GM21390 (cell line): ENCODE results near the gene RAPGEF5.

Experiments
- ATAC-seq: cut with Tn5 transposase; IDR thresholded peaks from one replicate; pipeline ENCODE4 v1.9.1; 2021; ENCODE audit not compliant: unreplicated experiment

Gene RAPGEF5, protein sequence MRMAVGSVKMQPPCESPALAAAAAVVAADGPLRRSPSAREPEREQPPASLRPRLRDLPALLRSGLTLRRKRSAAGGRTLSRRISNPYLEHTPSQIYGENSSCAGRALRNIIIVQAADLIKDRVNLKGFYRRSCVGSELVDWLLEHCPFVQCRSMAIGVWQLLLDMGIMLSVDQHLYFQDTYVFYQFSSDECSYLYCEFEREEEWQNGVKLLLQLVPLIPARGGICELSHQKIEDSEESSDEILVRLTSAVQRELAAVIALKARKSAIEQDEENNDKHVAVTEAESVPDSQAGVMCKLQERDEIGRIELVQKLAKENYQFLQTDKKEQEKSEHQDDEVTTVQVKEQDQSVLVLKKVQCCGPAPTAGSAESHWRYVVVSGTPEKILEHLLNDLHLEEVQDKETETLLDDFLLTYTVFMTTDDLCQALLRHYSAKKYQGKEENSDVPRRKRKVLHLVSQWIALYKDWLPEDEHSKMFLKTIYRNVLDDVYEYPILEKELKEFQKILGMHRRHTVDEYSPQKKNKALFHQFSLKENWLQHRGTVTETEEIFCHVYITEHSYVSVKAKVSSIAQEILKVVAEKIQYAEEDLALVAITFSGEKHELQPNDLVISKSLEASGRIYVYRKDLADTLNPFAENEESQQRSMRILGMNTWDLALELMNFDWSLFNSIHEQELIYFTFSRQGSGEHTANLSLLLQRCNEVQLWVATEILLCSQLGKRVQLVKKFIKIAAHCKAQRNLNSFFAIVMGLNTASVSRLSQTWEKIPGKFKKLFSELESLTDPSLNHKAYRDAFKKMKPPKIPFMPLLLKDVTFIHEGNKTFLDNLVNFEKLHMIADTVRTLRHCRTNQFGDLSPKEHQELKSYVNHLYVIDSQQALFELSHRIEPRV

DNA sequence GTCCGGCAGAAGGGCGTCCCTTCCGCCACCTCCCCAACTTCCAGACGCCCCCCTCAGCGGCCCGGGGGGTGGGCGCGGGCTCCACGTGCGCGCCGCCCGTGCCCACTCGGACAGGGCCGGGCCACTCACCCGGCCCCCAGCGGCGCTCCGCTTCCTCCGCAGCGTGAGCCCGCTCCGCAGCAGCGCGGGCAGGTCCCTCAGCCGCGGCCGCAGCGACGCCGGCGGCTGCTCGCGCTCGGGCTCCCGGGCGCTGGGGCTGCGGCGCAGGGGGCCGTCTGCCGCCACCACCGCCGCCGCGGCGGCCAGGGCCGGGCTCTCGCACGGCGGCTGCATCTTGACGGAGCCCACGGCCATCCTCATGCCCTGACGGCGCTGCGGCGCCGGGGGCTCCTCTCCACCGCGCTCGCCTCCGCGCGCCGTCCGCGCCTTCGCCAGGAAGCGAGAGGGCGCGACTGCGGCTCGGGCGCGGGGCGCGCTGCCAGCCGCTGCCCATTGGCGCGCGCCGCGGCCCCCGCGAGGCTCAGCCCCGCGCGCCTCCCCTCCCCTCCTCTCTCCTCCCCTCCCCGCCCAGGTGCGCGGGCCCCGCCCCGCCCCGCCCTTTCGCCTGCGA is at the start of gene RAPGEF5:
RAPGEF5 (minus strand) TSS at position 454 of the 610 bp plus-strand sequence; CDS start at position 360, 94 bp downstream.
- peak; percentile 66 for ATAC-seq

DNA sequence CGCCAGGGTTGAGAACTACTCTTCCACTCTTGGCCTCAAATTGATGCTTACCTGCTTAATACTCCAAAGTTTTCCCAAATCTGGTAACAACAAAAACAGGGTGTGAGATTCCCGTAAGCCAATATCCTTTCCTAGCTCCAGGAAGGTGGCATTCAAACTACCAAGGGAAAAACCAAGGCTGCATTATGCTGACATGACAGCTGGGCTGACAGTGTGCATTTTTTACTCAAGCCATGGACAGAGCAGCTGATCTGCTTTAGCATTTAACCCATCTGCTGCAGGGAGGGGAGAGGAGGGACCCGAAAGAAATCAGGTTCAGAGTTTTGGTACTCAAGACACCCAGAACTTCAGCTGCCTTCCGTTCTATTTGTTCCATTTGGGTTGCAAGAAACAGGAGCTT is 49.8 kb upstream of the RAPGEF5 start:
- ATAC-seq: no peak

DNA sequence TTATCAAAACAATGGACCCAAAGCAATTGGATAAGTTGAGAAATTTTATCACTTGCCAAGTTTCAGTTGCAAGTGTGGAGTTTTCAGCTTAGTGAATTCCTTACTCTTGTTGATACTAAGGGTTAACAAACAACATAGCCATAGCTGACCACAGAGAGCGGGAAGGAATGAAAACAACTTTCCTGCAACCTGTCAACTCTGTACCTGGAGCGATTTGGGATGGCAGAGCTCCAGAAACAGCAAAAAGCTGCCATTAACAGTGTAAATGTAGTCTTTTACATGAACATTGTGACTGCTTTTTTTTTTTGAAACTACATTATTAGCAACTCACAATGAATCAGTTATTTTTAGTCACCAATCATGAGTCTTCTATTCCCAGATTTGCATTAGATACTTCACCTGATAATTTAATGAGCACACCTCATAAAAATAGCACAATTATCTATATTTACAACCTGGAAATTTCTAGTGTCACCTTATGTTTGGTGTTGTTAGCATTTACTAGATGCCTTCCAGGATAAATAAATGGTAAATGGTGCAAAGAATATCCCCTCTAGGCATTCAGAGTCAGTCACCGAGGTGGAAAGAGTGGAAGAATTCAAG is 47.6 kb upstream of the RAPGEF5 start:
- ATAC-seq: no peak

DNA sequence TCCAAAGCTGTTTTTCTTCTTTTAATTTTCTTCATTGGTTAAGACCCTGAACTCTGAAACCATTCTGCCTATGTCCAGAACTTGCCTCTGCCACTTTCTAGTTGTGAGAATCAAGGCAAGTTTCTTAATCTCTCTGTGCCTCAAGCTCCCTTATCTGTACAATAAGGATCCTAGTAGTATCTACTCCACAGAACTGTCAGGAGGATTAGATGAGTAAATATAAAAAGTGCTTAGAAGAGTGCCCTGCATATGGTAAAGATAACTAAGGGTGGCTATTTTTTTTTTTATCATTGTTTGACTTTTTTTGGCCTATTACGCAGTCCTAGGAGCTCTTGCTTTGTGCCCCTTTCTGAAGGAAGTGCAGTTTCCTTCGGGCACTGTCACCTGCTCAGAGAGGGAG is 46.4 kb upstream of the RAPGEF5 start:
- ATAC-seq: no peak

DNA sequence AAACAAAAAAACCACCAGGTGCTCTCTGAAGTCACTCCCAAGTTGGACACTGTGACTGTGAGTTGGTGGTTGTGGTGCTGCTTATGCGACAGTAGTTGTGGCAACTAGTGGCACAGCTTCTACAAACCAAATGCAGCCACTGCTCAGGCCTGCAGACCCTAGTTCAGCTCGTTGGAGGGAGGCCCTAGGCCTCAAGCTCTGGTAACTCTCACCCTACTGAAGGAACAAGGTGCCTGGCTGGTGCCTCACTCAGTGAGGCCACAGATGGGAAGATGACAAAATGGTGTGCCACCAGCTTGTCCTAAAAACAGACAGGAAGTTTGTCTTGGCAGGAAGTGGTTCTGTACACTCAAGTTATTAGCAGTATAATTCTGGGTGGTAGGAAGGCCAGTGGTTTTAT is 45.3 kb upstream of the RAPGEF5 start:
- ATAC-seq: no peak

DNA sequence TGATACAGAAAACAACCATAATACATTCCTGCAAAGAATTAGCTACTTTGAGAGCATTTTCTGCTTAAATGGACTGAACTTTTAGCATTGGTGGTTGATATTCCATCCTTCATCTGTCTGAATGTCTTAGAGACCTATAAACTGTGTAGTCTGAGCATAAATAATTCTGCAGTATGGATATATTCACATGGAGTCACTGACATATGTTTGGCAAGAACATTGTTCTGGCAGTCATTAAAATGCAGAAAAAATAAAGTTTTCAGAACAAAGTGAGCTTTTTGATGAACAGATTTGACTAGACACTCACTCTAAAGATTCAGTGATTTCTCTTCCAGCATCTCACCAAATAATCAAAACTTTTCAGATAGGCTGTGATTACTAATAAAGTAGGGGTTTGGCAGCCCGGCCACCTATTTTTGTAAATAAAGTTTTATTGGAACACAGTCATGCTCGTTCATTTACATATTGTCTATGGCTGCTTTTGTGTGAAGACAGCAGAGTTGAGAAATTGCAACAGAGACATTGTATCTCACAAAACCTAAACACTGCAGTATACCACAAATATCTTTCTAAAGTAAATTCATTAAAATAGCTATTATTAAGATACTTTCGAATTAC is 44.1 kb upstream of the RAPGEF5 start:
- ATAC-seq: no peak

DNA sequence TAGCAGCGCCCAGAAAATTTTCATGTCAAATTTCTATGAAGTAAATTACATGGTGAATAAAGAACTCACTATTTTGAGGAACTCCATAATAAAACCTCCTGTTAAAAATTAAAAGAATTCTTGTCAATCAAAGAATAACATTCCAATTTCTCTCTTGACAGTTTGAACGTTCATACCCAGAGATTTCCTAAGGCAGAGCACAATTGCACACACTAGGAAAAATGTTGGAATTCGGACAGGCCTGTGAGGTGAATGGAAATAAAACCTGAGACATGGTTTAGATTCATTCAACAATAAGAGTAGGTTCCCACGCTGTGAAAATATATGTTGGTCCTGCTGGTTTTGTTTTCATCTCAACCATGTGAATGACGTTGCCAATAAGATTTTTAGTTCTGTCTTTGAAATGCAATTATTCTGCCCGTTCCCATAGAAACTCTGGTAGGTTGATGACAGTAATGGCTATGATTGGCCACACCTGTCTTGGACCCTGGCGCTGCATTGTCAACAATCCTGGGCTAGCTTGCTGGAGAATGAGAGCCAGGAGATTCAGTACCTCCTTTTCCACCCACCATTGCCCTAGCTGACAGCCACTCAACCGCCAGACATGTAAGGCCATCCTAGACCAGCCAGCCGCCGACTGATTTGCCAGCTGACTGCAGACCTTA is 43.3 kb upstream of the RAPGEF5 start:
- no peak for ATAC-seq

DNA sequence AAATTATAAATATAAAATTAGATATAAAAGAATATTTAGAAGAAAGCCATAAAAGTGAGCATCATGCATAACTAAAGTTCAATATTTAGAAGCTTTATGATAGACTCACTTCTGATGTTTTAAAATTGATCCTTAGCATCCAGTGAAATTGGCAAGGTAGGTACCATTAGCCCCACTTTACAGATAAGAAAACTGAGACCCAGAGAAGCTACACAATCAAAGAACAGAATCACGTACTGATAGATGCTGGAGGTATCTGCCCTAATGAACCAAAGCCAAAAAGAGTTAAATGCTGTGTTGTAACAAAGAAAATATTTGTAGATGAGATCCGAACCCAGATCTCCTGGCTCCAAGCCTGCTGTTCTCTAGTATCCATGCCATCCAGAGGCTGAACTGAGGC is 42.6 kb upstream of the RAPGEF5 start:
- no peak for ATAC-seq

DNA sequence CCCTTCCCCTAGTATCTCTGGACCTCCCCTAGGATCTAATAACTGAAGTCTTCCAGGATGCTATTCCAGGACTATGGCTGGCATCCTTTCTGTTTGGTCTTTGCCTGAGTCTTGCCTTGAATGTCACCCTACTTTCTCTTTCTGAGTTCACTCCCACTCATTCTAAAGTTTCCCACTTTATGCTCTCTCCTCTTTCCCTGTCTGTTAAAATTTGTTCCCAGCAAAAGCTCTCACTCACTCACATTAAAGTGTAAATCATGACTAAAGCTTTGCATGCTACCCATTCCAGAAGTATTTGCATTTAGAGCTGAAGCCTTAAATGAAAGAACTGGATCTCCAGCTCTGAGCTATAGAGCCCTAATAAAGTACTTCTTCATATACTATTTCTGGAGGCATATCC is 42.1 kb upstream of the RAPGEF5 start:
- no peak for ATAC-seq

DNA sequence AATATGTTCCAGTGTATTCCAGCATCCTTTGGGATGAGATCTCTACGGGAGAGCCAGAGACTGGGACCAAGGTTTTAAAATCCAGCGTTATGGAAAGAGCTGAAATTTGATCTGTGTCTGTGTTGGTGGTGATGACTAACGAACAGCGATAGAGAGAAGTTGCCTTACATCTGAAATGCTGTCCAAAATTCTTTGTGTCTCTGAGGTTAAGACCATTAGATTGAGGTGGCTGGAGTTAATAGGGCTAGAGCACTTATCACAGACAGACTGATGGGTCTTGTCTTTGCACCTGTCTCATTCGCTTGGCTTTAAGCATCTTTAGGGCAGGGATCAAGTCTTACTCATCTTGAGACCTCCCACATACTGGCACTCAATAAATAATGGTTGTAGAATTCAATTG is 41.0 kb upstream of the RAPGEF5 start:
- ATAC-seq: no peak

DNA sequence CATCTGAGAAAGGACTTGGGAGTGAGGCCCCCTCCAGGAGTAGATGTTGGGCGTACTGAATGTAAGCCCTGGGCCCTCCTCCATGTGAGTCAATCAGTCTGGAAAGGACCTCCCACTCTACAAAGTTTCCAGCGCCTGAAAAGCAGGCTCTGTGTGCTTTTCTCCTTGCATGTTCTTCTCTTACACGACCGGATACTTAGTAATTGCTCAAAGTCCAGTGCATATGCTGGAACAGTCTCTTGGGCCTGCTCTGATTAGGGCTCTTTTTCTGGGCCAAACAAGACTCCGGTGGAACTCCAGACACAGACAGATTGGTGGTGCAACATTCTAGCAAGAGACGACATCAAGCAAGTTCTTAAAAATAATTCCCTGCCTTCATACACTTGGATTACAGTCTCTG is 38.3 kb upstream of the RAPGEF5 start:
- ATAC-seq: no peak

DNA sequence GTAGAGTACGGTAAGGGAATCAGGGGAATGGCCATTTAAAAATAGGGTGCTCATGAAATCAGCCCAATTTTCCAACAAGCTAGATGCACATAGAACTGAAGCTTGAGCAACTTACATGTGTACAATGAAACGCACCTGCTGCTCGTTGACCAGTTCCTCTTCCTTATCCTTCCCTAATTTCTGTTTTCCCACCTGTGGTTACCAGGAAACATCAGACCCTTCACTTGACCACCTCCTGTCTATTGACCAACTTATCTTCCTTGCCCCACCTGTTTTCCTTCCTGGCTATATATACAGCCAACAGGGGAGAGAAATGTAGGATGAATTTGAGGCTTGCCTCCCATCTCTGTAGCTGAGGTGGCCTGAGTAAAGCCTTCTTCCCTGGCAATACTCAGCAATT is 37.8 kb upstream of the RAPGEF5 start:
- no peak for ATAC-seq

DNA sequence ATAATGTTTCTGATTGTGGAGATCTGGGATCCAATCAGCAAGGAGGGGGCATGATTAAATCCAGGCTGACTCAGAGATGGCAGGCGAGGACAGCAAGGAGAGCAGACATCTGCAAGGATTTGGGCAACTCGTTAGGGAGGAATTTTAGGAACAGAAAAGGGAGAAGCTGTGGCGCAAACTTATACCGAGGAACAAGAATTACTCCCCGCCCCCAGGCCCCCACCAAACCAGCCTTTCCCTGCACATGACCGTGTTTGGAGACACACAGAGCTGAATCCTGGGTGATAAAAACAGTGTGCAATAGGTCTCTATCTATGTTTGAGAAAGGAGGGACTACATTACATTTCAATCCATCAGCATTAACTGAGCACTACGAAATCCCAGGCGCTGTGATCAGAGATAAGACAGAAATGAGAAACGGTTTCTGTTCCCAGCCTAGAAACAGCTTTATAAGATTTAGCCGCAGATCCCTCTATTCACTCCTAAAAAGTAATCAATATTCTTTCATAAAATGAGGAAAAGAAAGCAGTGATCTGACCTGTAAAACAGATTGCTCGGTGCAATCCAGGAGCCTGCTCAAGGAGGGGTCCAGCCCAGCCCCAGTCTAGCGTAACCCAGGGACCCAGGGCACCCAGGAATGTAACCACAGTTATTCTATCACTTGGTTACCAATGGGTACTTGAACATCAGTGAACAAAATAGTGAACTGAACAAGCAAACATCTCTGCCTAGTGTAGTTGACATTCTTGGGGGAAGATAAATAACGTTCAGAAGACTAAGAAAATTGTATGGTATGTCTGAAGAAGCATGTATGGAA is 37.2 kb upstream of the RAPGEF5 start:
- ATAC-seq: no peak

DNA sequence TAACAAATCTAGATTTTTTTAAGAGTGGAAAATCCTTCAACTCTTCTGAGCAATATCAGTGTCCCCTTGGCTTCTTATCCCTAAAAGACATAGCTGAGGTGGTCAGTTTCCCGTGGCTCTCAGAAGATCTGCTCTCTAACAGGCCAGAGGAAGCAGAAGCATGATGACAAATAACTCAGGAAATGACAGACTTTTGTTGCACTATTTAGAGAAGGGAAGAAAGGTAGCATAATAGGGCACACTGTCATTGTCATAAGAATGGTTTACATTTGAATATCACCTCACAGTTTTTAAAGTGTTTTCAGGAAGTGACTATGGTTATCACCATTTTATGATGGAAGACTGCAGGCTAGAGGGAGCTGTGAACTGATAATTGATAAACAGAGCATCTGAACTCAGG is 33.6 kb upstream of the RAPGEF5 start:
- ATAC-seq: no peak

DNA sequence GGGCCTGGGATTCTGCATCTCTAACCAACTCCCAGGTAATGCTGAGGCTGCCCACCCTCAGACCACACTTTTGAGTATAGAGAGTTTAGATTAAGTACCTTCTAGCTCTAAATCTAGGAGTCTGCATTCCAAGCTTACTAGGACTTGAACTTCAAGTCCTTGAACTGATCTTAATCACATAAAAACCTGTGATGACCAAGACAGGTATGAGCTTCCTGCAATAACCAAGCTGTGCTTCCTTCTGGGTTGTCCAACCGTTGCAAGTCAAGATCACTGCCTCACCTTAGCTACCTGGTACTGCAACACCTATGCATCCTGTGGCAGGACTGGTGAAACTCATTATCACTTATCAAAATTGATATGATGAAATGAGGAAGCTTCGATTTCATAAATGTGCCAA is 32.9 kb upstream of the RAPGEF5 start:
- ATAC-seq: no peak

DNA sequence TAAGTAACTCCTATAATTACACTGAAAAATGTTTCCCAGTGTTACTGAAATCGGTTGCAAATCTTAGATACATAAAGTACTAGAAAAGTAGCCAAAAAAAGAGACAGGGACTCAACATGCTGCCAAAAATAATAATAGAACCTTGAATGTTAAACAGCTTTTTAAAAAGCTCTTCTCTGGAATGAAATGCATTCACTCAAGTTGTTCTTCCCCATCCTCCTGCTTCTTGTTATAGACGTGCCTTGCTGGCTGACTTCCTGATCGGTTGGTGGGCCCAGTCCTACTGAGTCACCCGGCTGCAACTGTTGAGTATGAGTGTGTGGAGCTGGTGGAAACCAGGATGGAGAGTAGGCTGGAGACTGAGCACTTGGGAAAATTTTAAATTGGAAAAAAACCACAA is 30.6 kb upstream of the RAPGEF5 start:
- ATAC-seq: no peak

DNA sequence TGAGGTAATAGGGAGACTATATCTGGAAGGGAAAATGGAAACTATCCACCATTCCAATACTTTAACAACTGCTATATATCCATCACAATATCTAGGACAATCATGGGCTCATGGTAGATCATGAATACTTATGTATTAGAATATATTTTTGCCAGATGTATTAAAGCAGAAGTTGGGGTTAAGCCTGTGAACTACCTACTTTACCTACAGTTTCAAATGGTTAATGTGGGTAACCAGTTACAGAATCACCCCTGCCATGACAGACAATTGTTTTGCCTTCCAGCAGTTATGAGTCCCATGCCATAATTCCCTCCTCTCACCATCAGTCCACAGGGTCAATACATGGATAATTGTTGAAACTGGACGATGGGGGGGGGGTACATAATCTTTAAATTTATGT is 29.9 kb upstream of the RAPGEF5 start:
- peak; percentile 58 for ATAC-seq

DNA sequence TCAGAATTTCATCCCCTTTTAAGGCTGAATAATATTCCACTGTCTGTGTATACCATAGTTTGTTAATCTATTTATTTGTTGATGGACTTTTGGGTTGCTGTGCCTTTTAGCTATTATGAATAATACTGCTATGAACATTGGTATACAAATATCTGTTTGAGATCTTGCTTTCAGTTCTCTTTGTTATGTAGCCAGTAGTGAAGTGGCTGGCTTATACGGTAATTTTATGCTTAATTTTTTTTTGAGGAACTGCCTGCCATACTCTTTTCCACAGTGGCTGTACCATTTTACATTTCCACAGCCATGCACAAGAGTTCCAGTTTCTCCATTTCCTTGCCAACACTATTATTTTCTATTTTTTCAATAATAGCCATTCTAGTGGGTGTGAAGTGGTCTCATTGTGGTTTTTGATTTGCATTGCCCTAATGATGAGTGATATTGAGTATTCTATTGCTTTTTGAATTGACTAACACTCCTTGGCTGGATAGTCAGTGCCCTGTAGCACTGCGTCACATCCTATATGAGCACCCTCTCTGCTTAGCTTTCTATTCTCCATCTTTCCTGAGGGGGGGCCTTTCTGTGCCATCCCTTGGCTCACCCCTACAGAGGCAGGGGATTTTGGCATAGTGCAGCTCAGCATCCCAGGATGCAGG is 29.4 kb upstream of the RAPGEF5 start:
- ATAC-seq: peak; percentile 67

DNA sequence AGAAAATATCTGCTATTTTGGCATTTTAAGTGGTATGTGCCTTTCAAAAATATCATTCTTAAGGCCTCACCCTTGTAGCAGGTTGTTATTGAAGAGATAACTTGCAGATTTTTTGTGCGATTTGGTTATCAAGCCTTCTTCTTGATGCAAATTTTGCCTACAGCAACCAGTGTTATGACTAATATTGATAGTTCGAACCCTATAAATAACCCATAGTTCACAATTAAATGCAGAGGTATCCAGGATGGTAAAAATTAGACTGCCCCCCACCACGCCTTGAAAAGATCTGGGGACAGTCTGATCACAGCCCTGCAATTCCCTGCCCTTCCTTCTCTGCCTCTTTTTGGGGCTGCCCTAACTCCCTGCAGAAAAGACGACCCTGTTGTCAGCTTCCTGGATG is 28.4 kb upstream of the RAPGEF5 start:
- peak; percentile 37 for ATAC-seq
